ENCODE data around the gene TMEM89.

GRCh38 chr3:48636149-48636655 is 14.6 kb upstream of the TMEM89 start:
- TF ChIP-seq POLR2A (IDR thresholded peaks at IDR 0.05) = no peak
- TF ChIP-seq CTCF (IDR thresholded peaks at IDR 0.05) = no peak

Data from thyroid gland (tissue), 4 donors.